Coronary artery (tissue), 2 donors: ENCODE measurements around the gene STK16.

Experiments
- DNase-seq: peaks from one replicate; pipeline ENCODE4 v3.0.0-alpha.2; 2017; ENCODE audit warnings: low spot score
- H3K27ac ChIP-seq, 2 donors: fragments of 200-600 bp; sonication (generic); one replicate each; pipeline ENCODE4 v1.5.1; 2016 to 2019
- H3K4me3 ChIP-seq: fragments of 200-600 bp; sonication (generic); 2 replicates; pipeline ENCODE4 v1.5.1; 2016; ENCODE audit warnings: mild to moderate bottlenecking, moderate library complexity
- TF ChIP-seq, protein P1 (sequence below): fragments of 200-600 bp; sonication (generic); IDR thresholded peaks from one replicate; pipeline ENCODE4 v1.5.1; 2019; ENCODE audit warnings: antibody characterized with exemption

STK16 gene

DNA sequence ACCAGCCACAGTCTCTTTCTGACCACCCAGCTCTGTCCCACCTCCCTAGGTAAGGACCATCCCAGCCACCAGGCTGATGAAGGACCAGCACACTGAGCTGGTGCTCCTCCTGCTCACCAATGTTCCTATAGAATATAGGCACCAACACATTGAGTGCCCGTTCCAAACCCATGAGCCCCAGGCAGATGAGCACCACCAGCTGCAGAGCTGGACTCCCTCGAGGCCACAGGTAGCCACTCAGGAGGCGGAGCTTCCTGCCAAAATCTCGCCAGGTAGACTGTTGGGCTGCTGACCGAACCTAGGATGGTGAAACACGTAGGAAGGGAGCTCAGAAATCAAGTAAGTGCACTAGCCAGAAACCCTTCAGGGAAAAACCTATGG is 28.8 kb upstream of the STK16 start:
- peak overlapping the region; percentile 15 to 91 for H3K27ac ChIP-seq
- TF ChIP-seq, protein P1, sequence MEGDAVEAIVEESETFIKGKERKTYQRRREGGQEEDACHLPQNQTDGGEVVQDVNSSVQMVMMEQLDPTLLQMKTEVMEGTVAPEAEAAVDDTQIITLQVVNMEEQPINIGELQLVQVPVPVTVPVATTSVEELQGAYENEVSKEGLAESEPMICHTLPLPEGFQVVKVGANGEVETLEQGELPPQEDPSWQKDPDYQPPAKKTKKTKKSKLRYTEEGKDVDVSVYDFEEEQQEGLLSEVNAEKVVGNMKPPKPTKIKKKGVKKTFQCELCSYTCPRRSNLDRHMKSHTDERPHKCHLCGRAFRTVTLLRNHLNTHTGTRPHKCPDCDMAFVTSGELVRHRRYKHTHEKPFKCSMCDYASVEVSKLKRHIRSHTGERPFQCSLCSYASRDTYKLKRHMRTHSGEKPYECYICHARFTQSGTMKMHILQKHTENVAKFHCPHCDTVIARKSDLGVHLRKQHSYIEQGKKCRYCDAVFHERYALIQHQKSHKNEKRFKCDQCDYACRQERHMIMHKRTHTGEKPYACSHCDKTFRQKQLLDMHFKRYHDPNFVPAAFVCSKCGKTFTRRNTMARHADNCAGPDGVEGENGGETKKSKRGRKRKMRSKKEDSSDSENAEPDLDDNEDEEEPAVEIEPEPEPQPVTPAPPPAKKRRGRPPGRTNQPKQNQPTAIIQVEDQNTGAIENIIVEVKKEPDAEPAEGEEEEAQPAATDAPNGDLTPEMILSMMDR, result no peak
- no peak for DNase-seq
- H3K4me3 ChIP-seq, result no peak overlapping the region

DNA sequence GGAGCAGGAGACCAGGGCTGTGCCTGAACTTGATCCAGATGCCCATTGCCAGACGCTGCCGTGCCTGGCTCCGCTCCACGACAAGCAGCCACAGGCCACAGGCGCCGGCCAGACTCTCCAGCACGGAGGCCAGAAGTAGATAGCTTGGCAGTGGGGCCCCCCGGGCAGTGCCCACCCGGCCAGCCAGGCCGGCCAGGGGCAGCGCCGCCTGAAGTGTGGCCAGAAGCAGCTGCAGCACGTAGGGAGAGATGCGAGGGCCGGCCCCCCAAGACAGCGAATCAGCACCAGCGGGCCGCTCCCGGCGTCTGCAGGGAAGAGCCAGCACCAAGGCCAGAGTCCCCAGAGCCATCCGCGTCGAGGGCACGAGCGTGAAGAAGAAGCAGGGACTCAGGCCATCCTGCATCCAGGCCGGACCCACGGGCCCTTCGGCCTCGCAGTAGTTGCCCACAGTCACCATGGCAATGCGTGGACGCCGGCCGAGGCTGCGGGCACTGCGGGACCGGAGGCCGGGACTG is 27.0 kb upstream of the STK16 start:
- DNase-seq, result peak; percentile 92
- H3K27ac ChIP-seq, result peak overlapping the region; percentile 91 to 97
- H3K4me3 ChIP-seq, result peak overlapping the region; percentile 78
- TF ChIP-seq, protein P1, result no peak

DNA sequence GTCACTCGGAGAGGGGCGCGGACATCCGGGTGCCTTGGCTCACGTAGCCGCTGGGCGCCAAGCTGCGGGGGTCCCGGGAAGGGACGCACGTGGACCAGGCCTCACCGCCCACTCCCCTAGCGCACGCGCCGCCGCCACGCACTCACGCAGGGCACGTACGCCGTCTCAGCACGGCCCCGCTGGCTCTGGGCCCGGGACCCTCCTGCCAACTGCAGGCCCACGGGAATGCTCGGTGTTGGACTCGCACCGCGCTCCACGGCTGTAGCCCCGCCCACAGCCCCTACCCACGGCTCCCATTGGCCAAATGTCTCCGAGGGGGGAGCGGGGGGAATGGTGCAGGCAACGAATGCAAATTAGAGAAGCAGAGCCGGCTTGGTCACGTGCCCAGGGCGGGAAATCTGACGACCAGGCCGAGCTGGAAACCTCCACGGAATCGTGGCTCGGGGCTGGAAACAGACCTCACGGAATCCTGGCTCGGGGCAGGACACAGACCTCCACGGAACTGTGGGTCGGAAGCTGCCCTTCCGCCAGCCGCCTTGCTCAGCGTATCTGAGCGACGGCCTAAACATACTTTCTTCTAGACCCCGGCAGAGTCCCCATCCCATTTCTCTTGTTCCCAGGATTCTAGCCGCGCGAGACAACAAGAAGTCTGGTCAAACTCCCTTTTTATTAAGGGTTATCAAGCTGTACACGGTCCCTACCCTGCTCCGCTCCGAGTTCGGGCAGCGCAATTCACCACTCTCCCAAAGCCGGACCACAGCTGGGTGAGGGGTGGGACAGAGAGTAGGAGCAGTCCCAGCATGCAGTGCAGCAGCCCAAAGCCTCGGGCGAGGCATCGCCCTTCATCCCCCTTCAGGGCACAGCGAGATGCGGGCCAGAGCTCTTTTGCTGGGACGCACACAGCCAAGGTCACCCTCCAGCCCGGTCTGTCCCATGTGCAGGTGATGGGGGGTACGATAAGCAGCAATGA is 26.3 kb upstream of the STK16 start, which contains the start of gene ABCB6:
TSS of gene ABCB6 (minus strand) at position 227 of the 970 bp plus-strand sequence. CDS start 285 bp downstream, outside the sequence.
- peak within 1 kb of the TSS; percentile 78 for H3K4me3 ChIP-seq
- TF ChIP-seq, protein P1, result no peak
- DNase-seq, result peak; percentile 99
- H3K27ac ChIP-seq, result peak within 1 kb of the TSS; percentile 91 to 97

DNA sequence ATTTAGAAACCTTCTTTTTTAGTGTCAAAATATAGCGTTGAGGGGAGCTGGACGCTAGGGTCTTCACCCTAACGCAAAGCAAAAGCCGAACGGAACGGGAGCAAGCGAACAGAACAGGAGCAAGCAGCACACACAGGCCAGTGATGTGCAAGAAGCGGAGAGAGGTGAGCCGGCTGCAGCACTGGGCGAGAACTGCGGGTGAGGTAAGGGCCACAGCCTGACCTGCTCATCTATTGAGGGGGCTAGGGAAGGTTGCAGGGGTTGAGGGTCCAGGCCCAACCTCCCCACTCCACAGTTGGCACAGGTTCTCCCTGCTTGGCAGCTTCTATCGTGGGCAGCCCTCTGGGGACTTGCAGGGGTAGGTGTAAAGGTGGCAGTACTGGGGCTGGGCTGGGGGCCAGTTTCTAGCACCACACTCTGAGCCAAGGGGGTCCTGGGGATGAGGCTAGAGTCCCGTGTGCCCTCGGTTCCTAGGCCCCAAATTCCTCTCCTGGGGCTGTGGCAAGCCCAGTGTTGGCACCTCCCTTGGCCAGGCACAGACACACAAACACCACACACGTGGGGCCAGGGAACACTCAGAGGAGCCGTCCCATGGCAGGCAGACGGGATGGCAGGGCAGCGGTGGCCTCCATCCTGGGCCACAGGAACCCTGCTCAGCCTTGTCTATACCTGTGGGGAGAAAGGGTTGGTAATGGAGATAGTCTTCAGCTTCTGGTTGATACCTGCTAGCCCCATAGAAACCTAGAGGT is 25.3 kb upstream of the STK16 start:
- Histone ChIP-seq H3K27ac (peak overlapping the region in 1 of 2 donors; percentile 97), H3K4me3 (no peak overlapping the region)
- TF ChIP-seq, protein P1, result no peak
- no peak for DNase-seq

DNA sequence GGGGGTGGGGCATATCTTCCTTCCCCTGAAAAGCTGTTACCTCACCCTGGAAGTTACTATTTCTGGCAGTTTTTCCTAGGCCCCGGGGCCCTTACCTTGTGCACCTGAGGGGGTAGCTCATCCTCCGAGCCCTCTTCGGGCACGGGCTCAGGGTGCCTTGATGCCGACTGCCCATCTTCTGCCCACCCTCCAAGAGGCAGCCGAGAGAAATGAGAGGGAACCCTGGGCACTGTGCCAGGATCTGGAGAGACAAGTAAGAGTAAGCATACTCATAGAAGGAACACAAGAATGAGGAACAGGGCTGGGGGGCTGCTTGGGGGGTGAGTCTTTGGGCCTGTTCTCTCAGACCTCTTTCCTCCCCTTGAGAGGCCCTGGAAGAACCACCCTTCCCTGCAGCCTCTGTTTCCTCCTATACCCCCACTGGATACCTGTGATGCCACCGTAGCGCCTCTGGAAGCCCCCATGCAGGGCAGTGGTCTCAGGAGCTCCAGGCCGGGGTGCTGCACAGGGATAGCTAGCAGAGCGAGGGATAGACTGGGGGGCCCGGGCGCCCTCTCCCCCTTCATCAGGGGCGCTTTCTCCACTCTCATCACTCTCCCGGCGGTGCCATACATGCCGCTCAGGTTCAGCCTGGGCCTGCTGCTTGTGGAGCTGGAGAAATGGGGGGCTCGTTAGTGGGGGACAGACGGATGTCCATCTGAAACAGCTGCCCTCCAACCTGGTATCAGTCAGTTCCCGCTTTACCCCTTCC is 24.5 kb upstream of the STK16 start:
- TF ChIP-seq, protein P1, result no peak
- no peak for DNase-seq
- H3K27ac ChIP-seq, result no peak overlapping the region
- no peak overlapping the region for H3K4me3 ChIP-seq

DNA sequence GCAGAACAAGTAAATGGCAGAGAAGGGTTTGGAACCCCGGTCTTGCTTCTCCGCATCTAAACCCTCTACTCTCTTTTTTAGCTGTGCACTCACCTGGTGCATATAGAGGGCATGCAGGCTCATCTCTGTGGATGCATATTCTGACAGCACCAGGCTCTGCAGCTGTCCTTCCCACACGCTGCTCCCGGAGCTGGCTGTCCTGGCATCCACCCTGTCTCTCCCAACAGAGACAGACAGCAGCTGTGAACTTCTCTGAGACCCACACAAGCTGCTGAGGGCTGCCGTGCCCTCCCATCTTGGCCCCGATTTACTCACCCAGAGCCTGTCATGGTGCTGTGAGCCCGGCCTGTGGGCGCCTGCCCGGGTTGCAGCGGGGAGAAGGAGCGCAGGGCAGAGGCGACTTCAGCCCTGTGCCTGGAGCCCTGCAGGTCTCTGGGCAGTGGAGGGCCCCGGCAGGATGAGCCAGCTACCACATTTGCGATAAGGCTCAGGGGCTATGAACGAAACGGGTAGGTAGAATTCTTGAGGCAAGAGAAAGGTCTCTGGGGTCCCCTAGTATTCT is 23.2 kb upstream of the STK16 start:
- Histone ChIP-seq H3K27ac (no peak overlapping the region), H3K4me3 (no peak overlapping the region)
- DNase-seq, result no peak
- TF ChIP-seq, protein P1, result no peak
